ENCODE measurements around the gene ZNF724.
"Not testable (repeated sequence)": the region's sequence is repeated elsewhere in the genome, so short reads cannot be mapped to it uniquely, and the experiment has no call there.

Gene ZNF724

GRCh38 chr19:23249911-23250649 is at the start of gene ZNF724:
TSS of gene ZNF724 (minus strand) at chr19:23250394. CDS start at chr19:23250242, 152 bp downstream.
- Histone ChIP-seq H3K27ac (ENCODE audit: low read length) (no peak within 1 kb of the TSS), H3K27me3 (ENCODE audit: control insufficient read depth, insufficient read depth, low read length) (no peaks in the 10 kb centered on the region), H3K9me3 (ENCODE audit: control insufficient read depth, insufficient read depth, low read length) (no peaks in the 10 kb centered on the region), H3K4me3 (ENCODE audit: low read length) (peak within 1 kb of the TSS; percentile 86), H3K4me1 (ENCODE audit: control insufficient read depth, insufficient read depth, low read length) (no peaks in the 10 kb centered on the region), H3K36me3 (ENCODE audit: control insufficient read depth, insufficient read depth, low read length) (no peaks in the 10 kb centered on the region; the same call in 1 of the 2 replicates)
- DNase-seq (ENCODE audit: low read depth, low spot score): peak; percentile 98
- no CpG with 5 or more reads among the region's 32 CpGs for WGBS (ENCODE audit: insufficient coverage, insufficient read length)

GRCh38 chr19:23294141-23294540 is 43.9 kb upstream of the ZNF724 start:
- no peak overlapping the region for H3K4me3 ChIP-seq (ENCODE audit: low read length)
- H3K27me3 ChIP-seq (ENCODE audit: control insufficient read depth, insufficient read depth, low read length): no peaks in the 10 kb centered on the region
- no CpG with 5 or more reads among the region's 4 CpGs for WGBS (ENCODE audit: insufficient coverage, insufficient read length)
- no peaks in the 10 kb centered on the region for H3K9me3 ChIP-seq (ENCODE audit: control insufficient read depth, insufficient read depth, low read length)
- H3K36me3 ChIP-seq (ENCODE audit: control insufficient read depth, insufficient read depth, low read length): no peaks in the 10 kb centered on the region
- DNase-seq (ENCODE audit: low read depth, low spot score): no peak
- no peak overlapping the region for H3K27ac ChIP-seq (ENCODE audit: low read length)
- H3K4me1 ChIP-seq (ENCODE audit: control insufficient read depth, insufficient read depth, low read length): no peaks in the 10 kb centered on the region

GRCh38 chr19:23289966-23290365 is 39.8 kb upstream of the ZNF724 start:
- no CpG with 5 or more reads among the region's 26 CpGs for WGBS (ENCODE audit: insufficient coverage, insufficient read length)

GRCh38 chr19:23287620-23288019 is 37.4 kb upstream of the ZNF724 start:
- peak; percentile 9 for DNase-seq (ENCODE audit: low read depth, low spot score)

More at GRCh38 chr19:23289966-23290365, 39.8 kb upstream of the ZNF724 start:
- not testable (repeated sequence) for H3K27ac ChIP-seq (ENCODE audit: low read length); H3K27me3 ChIP-seq (ENCODE audit: control insufficient read depth, insufficient read depth, low read length); H3K36me3 ChIP-seq (ENCODE audit: control insufficient read depth, insufficient read depth, low read length); H3K4me1 ChIP-seq (ENCODE audit: control insufficient read depth, insufficient read depth, low read length); H3K4me3 ChIP-seq (ENCODE audit: low read length); H3K9me3 ChIP-seq (ENCODE audit: control insufficient read depth, insufficient read depth, low read length); DNase-seq (ENCODE audit: low read depth, low spot score)

GRCh38 chr19:23286477-23286876 is 36.3 kb upstream of the ZNF724 start:
- Histone ChIP-seq H3K9me3 (ENCODE audit: control insufficient read depth, insufficient read depth, low read length) (peaks cover 1% of the 10 kb centered on the region; the same call in 1 of the 2 replicates), H3K27ac (ENCODE audit: low read length) (no peak overlapping the region), H3K36me3 (ENCODE audit: control insufficient read depth, insufficient read depth, low read length) (no peaks in the 10 kb centered on the region), H3K4me3 (ENCODE audit: low read length) (no peak overlapping the region), H3K4me1 (ENCODE audit: control insufficient read depth, insufficient read depth, low read length) (no peaks in the 10 kb centered on the region), H3K27me3 (ENCODE audit: control insufficient read depth, insufficient read depth, low read length) (no peaks in the 10 kb centered on the region)
- DNase-seq (ENCODE audit: low read depth, low spot score): peak; percentile 50
- no CpG with 5 or more reads among the region's 2 CpGs for WGBS (ENCODE audit: insufficient coverage, insufficient read length)

More at GRCh38 chr19:23287620-23288019, 37.4 kb upstream of the ZNF724 start:
- no CpG with 5 or more reads among the region's 3 CpGs for WGBS (ENCODE audit: insufficient coverage, insufficient read length)
- Histone ChIP-seq H3K36me3 (ENCODE audit: control insufficient read depth, insufficient read depth, low read length) (no peaks in the 10 kb centered on the region), H3K27ac (ENCODE audit: low read length) (no peak overlapping the region), H3K9me3 (ENCODE audit: control insufficient read depth, insufficient read depth, low read length) (peaks cover 1% of the 10 kb centered on the region; the same call in 1 of the 2 replicates), H3K4me3 (ENCODE audit: low read length) (no peak overlapping the region), H3K27me3 (ENCODE audit: control insufficient read depth, insufficient read depth, low read length) (no peaks in the 10 kb centered on the region), H3K4me1 (ENCODE audit: control insufficient read depth, insufficient read depth, low read length) (no peaks in the 10 kb centered on the region)

GRCh38 chr19:23285948-23286347 is 35.8 kb upstream of the ZNF724 start:
- Histone ChIP-seq H3K27me3 (ENCODE audit: control insufficient read depth, insufficient read depth, low read length) (no peaks in the 10 kb centered on the region), H3K4me1 (ENCODE audit: control insufficient read depth, insufficient read depth, low read length) (no peaks in the 10 kb centered on the region), H3K36me3 (ENCODE audit: control insufficient read depth, insufficient read depth, low read length) (no peaks in the 10 kb centered on the region), H3K27ac (ENCODE audit: low read length) (no peak overlapping the region), H3K4me3 (ENCODE audit: low read length) (no peak overlapping the region), H3K9me3 (ENCODE audit: control insufficient read depth, insufficient read depth, low read length) (peaks cover 1% of the 10 kb centered on the region; the same call in 1 of the 2 replicates)
- WGBS (ENCODE audit: insufficient coverage, insufficient read length): no CpG with 5 or more reads among the region's 1 CpG
- DNase-seq (ENCODE audit: low read depth, low spot score): no peak

- H3K4me3 ChIP-seq (ENCODE audit: low read length); DNase-seq (ENCODE audit: low read depth, low spot score); H3K27ac ChIP-seq (ENCODE audit: low read length); H3K36me3 ChIP-seq (ENCODE audit: control insufficient read depth, insufficient read depth, low read length); H3K27me3 ChIP-seq (ENCODE audit: control insufficient read depth, insufficient read depth, low read length); H3K4me1 ChIP-seq (ENCODE audit: control insufficient read depth, insufficient read depth, low read length); H3K9me3 ChIP-seq (ENCODE audit: control insufficient read depth, insufficient read depth, low read length): not testable (repeated sequence)
- WGBS (ENCODE audit: insufficient coverage, insufficient read length): no CpG with 5 or more reads among the region's 2 CpGs
Measured at GRCh38 chr19:23285326-23285725, 35.1 kb upstream of the ZNF724 start.

- H3K36me3 ChIP-seq (ENCODE audit: control insufficient read depth, insufficient read depth, low read length): no peaks in the 10 kb centered on the region
- no peaks in the 10 kb centered on the region for H3K4me1 ChIP-seq (ENCODE audit: control insufficient read depth, insufficient read depth, low read length)
- peaks cover 1% of the 10 kb centered on the region; the same call in 1 of the 2 replicates for H3K9me3 ChIP-seq (ENCODE audit: control insufficient read depth, insufficient read depth, low read length)
- no CpG with 5 or more reads among the region's 6 CpGs for WGBS (ENCODE audit: insufficient coverage, insufficient read length)
- no peak overlapping the region for H3K27ac ChIP-seq (ENCODE audit: low read length)
- peak; percentile 70 for DNase-seq (ENCODE audit: low read depth, low spot score)
- no peaks in the 10 kb centered on the region for H3K27me3 ChIP-seq (ENCODE audit: control insufficient read depth, insufficient read depth, low read length)
- H3K4me3 ChIP-seq (ENCODE audit: low read length): no peak overlapping the region
Measured at GRCh38 chr19:23283925-23284324, 33.7 kb upstream of the ZNF724 start.

GRCh38 chr19:23281663-23282276 is 31.6 kb upstream of the ZNF724 start:
- Histone ChIP-seq H3K27ac (ENCODE audit: low read length) (no peak overlapping the region), H3K9me3 (ENCODE audit: control insufficient read depth, insufficient read depth, low read length) (no peaks in the 10 kb centered on the region), H3K4me1 (ENCODE audit: control insufficient read depth, insufficient read depth, low read length) (no peaks in the 10 kb centered on the region), H3K4me3 (ENCODE audit: low read length) (no peak overlapping the region), H3K36me3 (ENCODE audit: control insufficient read depth, insufficient read depth, low read length) (no peaks in the 10 kb centered on the region), H3K27me3 (ENCODE audit: control insufficient read depth, insufficient read depth, low read length) (no peaks in the 10 kb centered on the region)
- WGBS (ENCODE audit: insufficient coverage, insufficient read length): no CpG with 5 or more reads among the region's 4 CpGs
- DNase-seq (ENCODE audit: low read depth, low spot score): no peak

GRCh38 chr19:23278118-23278517 is 27.9 kb upstream of the ZNF724 start:
- not testable (repeated sequence) for H3K4me1 ChIP-seq (ENCODE audit: control insufficient read depth, insufficient read depth, low read length); H3K36me3 ChIP-seq (ENCODE audit: control insufficient read depth, insufficient read depth, low read length); H3K27ac ChIP-seq (ENCODE audit: low read length); H3K27me3 ChIP-seq (ENCODE audit: control insufficient read depth, insufficient read depth, low read length); DNase-seq (ENCODE audit: low read depth, low spot score); H3K9me3 ChIP-seq (ENCODE audit: control insufficient read depth, insufficient read depth, low read length); H3K4me3 ChIP-seq (ENCODE audit: low read length)
- WGBS (ENCODE audit: insufficient coverage, insufficient read length): no CpG with 5 or more reads among the region's 3 CpGs

All from iPS DF 6.9 (cell line).